ENCODE results near the gene SF3A2.

SF3A2 gene

DNA sequence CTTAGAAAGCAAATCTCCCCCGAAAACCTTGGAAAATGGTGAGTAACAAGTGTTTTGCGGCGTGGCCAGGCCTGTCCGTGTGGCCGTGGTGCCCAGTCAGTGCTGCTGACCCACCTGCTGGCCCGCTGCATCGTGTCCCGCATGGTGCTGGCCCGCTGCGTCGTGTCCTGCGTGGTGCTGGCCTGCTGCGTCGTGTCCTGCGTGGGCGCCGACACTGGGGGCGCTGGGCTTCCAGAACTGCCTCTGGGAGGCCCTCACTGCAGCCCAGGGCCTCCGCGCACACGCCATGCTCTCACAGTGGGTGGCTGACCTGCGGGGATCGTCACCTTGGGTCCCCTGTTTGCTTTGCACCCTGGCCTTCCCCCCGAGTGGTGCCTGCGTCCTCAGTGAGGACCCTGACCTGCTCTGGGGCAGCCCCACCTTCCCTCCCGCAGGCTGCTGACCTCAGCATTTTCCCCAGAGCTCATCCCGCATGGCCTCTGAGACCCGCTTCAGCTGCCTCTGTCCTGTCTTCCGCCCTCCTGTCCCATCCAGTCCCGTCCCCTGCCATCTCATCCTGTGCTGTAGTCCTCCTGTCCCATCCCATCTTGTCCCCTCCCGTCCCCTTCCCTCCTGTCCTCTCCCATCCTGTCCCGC is 11.1 kb upstream of the SF3A2 start:
- no peak overlapping the region for H3K4me2 ChIP-seq (ENCODE audit: low read length)
- no peaks in the 10 kb centered on the region for H3K27me3 ChIP-seq (ENCODE audit: control insufficient read depth, insufficient read depth, low read length)
- no peak overlapping the region for H2AFZ ChIP-seq
- TF ChIP-seq, protein P1, sequence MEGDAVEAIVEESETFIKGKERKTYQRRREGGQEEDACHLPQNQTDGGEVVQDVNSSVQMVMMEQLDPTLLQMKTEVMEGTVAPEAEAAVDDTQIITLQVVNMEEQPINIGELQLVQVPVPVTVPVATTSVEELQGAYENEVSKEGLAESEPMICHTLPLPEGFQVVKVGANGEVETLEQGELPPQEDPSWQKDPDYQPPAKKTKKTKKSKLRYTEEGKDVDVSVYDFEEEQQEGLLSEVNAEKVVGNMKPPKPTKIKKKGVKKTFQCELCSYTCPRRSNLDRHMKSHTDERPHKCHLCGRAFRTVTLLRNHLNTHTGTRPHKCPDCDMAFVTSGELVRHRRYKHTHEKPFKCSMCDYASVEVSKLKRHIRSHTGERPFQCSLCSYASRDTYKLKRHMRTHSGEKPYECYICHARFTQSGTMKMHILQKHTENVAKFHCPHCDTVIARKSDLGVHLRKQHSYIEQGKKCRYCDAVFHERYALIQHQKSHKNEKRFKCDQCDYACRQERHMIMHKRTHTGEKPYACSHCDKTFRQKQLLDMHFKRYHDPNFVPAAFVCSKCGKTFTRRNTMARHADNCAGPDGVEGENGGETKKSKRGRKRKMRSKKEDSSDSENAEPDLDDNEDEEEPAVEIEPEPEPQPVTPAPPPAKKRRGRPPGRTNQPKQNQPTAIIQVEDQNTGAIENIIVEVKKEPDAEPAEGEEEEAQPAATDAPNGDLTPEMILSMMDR (IDR thresholded peaks at IDR 0.05): no peak
- no peaks in the 10 kb centered on the region for H3K36me3 ChIP-seq (ENCODE audit: control insufficient read depth, insufficient read depth, low read length)
- no peak overlapping the region for H3K4me3 ChIP-seq (ENCODE audit: low read depth, low read length)
- H3K79me2 ChIP-seq: no peaks in the 10 kb centered on the region
- H3K9ac ChIP-seq: no peak overlapping the region
- H3K4me1 ChIP-seq: no peaks in the 10 kb centered on the region
- no peaks in the 10 kb centered on the region for H3K9me3 ChIP-seq (ENCODE audit: control insufficient read depth, low read length)
- H3K27ac ChIP-seq: no peak overlapping the region

DNA sequence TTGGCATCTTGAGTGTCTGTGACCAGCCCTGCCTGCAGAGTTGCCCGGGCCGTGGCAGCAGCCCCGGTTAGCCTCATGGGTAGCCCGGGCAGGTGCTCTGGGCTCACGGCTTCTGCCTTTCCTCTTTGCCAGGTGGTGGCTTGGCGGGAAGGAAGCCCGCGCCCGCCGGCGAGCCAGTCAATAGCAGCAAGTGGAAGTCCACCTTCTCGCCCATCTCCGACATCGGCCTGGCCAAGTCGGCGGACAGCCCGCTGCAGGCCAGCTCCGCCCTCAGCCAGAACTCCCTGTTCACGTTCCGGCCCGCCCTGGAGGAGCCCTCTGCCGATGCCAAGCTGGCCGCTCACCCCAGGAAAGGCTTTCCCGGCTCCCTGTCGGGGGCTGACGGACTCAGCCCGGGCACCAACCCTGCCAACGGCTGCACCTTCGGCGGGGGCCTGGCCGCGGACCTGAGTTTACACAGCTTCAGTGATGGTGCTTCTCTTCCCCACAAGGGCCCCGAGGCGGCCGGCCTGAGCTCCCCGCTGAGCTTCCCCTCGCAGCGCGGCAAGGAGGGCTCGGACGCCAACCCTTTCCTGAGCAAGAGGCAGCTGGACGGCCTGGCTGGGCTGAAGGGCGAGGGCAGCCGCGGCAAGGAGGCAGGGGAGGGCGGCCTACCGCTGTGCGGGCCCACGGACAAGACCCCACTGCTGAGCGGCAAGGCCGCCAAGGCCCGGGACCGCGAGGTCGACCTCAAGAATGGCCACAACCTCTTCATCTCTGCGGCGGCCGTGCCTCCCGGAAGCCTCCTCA is 10.4 kb upstream of the SF3A2 start:
- Histone ChIP-seq H3K4me3 (ENCODE audit: low read depth, low read length) (no peak overlapping the region), H3K27ac (no peak overlapping the region), H3K27me3 (ENCODE audit: control insufficient read depth, insufficient read depth, low read length) (no peaks in the 10 kb centered on the region), H3K79me2 (no peaks in the 10 kb centered on the region), H3K9ac (no peak overlapping the region), H3K4me2 (ENCODE audit: low read length) (no peak overlapping the region), H3K9me3 (ENCODE audit: control insufficient read depth, low read length) (no peaks in the 10 kb centered on the region), H3K4me1 (no peaks in the 10 kb centered on the region), H3K36me3 (ENCODE audit: control insufficient read depth, insufficient read depth, low read length) (no peaks in the 10 kb centered on the region), H2AFZ (no peak overlapping the region)
- TF ChIP-seq, protein P1 (IDR thresholded peaks at IDR 0.05): no peak

DNA sequence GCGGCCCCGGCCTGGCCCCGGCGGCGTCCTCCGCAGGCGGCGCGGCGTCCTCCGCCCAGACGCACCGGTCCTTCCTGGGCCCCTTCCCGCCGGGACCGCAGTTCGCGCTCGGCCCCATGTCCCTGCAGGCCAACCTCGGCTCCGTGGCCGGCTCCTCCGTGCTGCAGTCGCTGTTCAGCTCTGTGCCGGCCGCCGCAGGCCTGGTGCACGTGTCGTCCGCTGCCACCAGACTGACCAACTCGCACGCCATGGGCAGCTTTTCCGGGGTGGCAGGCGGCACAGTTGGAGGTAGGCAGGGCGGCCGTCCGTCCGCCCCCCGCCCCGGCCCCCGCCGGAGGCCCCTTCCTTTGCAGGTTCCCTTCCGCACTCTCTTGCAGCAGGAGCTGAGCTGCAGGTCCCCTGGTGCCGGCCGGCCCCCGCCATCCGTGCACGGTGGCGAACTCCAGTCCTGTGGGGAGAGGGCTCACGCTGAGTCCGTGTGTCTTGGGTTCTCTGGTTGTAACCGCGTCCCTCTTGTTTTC is 9.7 kb upstream of the SF3A2 start:
- Histone ChIP-seq H3K79me2 (no peaks in the 10 kb centered on the region), H2AFZ (no peak overlapping the region), H3K4me1 (no peaks in the 10 kb centered on the region), H3K9me3 (ENCODE audit: control insufficient read depth, low read length) (no peaks in the 10 kb centered on the region), H3K4me3 (ENCODE audit: low read depth, low read length) (no peak overlapping the region), H3K4me2 (ENCODE audit: low read length) (no peak overlapping the region), H3K27me3 (ENCODE audit: control insufficient read depth, insufficient read depth, low read length) (no peaks in the 10 kb centered on the region), H3K27ac (no peak overlapping the region), H3K36me3 (ENCODE audit: control insufficient read depth, insufficient read depth, low read length) (no peaks in the 10 kb centered on the region), H3K9ac (no peak overlapping the region)
- TF ChIP-seq, protein P1 (IDR thresholded peaks at IDR 0.05): no peak

DNA sequence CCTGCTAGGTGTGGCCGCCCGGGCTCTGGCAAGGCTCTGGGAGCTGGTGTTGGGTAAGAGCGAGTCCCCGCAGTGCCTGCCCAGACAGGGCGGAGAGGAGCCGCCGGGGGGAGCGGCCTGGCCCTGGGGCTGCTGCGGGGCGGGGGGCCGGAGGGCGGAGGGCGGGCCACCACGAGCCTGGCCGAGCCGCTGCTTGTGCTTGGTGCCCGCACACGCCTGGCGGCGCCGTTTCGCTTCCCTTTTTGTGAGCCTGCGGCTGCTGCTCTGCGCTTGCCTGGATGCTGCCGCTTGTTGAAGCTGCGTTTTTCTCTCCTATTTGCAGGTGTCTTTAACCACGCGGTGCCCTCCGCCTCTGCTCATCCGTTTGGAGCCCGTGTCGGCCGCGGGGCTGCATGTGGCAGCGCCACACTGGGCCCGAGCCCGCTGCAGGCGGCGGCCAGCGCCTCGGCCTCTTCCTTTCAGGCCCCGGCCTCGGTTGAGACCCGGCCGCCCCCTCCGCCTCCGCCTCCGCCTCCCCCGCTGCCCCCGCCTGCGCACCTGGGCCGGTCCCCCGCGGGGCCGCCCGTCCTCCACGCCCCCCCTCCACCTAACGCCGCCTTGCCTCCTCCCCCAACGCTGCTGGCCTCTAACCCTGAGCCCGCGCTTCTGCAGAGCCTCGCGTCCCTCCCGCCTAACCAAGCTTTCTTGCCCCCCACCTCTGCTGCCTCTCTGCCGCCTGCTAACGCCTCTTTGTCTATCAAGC is 9.0 kb upstream of the SF3A2 start:
- Histone ChIP-seq H2AFZ (no peak overlapping the region), H3K79me2 (no peaks in the 10 kb centered on the region), H3K4me3 (ENCODE audit: low read depth, low read length) (no peak overlapping the region), H3K27ac (no peak overlapping the region), H3K36me3 (ENCODE audit: control insufficient read depth, insufficient read depth, low read length) (no peaks in the 10 kb centered on the region), H3K27me3 (ENCODE audit: control insufficient read depth, insufficient read depth, low read length) (no peaks in the 10 kb centered on the region), H3K4me1 (no peaks in the 10 kb centered on the region), H3K9me3 (ENCODE audit: control insufficient read depth, low read length) (no peaks in the 10 kb centered on the region), H3K9ac (no peak overlapping the region), H3K4me2 (ENCODE audit: low read length) (no peak overlapping the region)
- TF ChIP-seq, protein P1 (IDR thresholded peaks at IDR 0.05): no peak

Data from parathyroid adenoma (tissue), 2 donors.